Stimulated activated CD4-positive, alpha-beta T cell treated with anti-CD3 and anti-CD28 coated beads, TNF-alpha, amount 100 ng/mL, for 48 hours (primary cell): ENCODE measurements around the gene MS4A2.
"Not testable (repeated sequence)": the region's sequence is repeated elsewhere in the genome, so short reads cannot be mapped to it uniquely, and the experiment has no call there.

ENCODE experiments used
- DNase-seq, 3 donors: peaks; one replicate each; pipeline ENCODE4 v3.0.0-alpha.2; 2020; ENCODE audit warnings: low read depth in 3 of 3

The MS4A2 gene

GRCh38 chr11:60088364-60088763, at the start of gene MS4A2:
TSS of gene MS4A2 (plus strand) at chr11:60088664. CDS start at chr11:60088766, 102 bp downstream.
- DNase-seq: no peak

- DNase-seq: no peak
These were observed 48.4 kb upstream of the MS4A2 start, which contains the start of gene OOSP2 for GRCh38 chr11:60040109-60040508. TSS of gene OOSP2 (plus strand) at chr11:60040409. CDS start at chr11:60040460, 51 bp downstream.

- DNase-seq: not testable (repeated sequence)
These were observed 38.0 kb upstream of the MS4A2 start for GRCh38 chr11:60050422-60050821.

- not testable (repeated sequence) for DNase-seq
These were observed 37.6 kb upstream of the MS4A2 start for GRCh38 chr11:60050839-60051238.

- DNase-seq: no peak
These were observed 32.0 kb upstream of the MS4A2 start, which contains the start of gene MS4A3 for GRCh38 chr11:60056349-60056969. TSS of gene MS4A3 (plus strand) at chr11:60056665. CDS start at chr11:60061161, 4,496 bp downstream.

GRCh38 chr11:60059052-60059451, 29.4 kb upstream of the MS4A2 start:
- no peak for DNase-seq

- DNase-seq: no peak
These were observed 28.8 kb upstream of the MS4A2 start for GRCh38 chr11:60059521-60060240.

- DNase-seq: no peak
These were observed 24.4 kb upstream of the MS4A2 start for GRCh38 chr11:60064111-60064510.

GRCh38 chr11:60065801-60066200, 22.7 kb upstream of the MS4A2 start:
- DNase-seq: no peak

GRCh38 chr11:60069450-60069849, 19.0 kb upstream of the MS4A2 start:
- no peak for DNase-seq

- DNase-seq: not testable (repeated sequence)
These were observed 16.8 kb upstream of the MS4A2 start for GRCh38 chr11:60071644-60072043.

GRCh38 chr11:60077216-60077817, 11.1 kb upstream of the MS4A2 start:
- DNase-seq: no peak

- DNase-seq: no peak
These were observed 10.5 kb upstream of the MS4A2 start for GRCh38 chr11:60077981-60078380.

- DNase-seq: no peak
These were observed 9.7 kb upstream of the MS4A2 start for GRCh38 chr11:60078745-60079144.

GRCh38 chr11:60080535-60080934, 7.9 kb upstream of the MS4A2 start:
- DNase-seq: no peak

GRCh38 chr11:60084631-60085273, 3.7 kb upstream of the MS4A2 start:
- no peak for DNase-seq

- no peak for DNase-seq
These were observed 2.6 kb upstream of the MS4A2 start for GRCh38 chr11:60085909-60086308.

- no peak for DNase-seq
These were observed 1.2 kb upstream of the MS4A2 start for GRCh38 chr11:60087239-60087638.

GRCh38 chr11:60095477-60096120, 7.1 kb downstream of the MS4A2 start:
- no peak for DNase-seq

GRCh38 chr11:60097189-60097588, 8.7 kb downstream of the MS4A2 start:
- DNase-seq: no peak

GRCh38 chr11:60098508-60098907, 10.0 kb downstream of the MS4A2 start:
- no peak for DNase-seq

- DNase-seq: no peak
These were observed 12.1 kb downstream of the MS4A2 start for GRCh38 chr11:60100516-60100915.
